Activated CD4-positive, alpha-beta T cell treated with anti-CD3 and anti-CD28 coated beads, Interleukin-2, amount 50 U/mL, for 16 hours (primary cell): Measurements from ENCODE around the gene KLF11.

Source experiments
- DNase-seq: peaks from one replicate; pipeline ENCODE4 v3.0.0-alpha.2; 2020

The KLF11 gene

DNA sequence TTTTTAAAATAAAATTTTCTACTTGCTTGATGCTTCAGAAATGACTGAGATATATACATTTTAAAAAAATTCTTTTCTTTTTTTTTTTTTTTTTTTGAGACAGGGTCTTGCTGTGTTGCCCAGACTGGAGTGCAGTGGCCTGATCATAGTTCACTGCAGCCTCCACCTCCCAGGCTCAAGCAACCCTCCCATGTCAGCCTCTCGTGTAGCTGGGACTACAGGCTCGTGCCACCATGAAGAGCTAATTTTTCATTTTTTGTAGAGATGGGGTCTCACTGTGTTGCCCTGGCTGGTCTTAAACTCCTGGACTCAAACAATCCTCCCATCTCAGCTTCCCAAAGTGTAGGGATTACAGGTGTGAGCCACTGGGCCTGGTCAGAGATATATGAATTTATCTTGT lies 24.0 kb downstream of the KLF11 start:
- no peak for DNase-seq

DNA sequence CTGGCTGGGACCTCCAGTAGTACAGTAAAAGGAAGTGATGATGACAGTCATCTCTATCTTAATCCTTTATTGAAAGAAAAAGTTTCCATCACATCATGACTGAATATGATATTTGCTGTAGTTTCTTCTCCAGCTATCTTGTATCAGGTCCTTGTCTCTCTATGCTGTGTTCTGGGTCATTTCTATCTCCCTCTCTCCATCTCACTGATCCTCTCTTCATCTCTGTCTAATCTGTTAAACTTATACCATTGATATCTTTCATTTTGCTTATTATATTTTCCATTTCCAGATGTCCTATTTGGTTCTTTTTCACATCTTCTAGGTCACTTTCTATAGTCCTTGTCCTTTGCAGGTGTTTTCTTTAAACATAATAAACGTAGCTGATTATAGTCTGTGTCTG lies 24.5 kb downstream of the KLF11 start:
- DNase-seq, result no peak

DNA sequence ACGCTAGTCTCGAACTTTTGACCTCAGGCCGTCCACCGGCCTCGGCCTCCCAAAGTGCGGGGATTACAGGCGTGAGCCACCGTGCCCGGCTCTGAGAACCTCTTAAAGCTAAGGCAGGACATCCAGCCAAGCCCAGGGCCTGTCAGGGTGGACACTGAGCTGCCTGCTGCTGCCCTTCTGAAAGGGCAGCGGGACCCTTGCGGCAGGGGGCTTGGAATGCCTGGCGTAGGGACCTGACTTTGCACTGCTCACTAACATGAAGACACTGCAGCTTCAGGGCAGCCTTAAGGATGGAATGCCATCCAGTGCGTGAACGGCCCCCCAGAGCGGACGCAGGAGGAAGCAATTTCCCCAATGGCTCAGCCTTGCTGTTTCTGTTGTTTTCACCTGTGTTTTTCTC lies 27.8 kb downstream of the KLF11 start:
- DNase-seq, result no peak

DNA sequence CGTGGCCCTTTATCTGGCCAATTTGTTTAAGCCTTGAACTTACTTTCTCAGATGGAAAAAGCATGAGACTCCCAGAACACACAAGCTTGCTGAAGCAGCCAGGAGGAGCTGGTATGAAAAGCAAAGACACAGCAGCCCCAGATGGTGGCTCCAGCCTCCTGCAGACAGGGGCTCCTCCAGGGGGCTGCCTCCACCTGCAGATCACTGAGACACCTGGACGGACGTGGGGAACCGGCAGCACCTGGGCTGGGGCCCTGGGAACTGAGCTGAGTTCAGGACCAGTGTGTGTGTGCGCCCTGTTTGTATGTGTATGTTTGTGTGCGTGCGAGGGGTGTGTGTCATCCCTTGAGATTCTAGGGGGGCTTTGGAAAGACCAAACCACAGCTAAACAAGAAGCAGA lies 28.2 kb downstream of the KLF11 start:
- no peak for DNase-seq

DNA sequence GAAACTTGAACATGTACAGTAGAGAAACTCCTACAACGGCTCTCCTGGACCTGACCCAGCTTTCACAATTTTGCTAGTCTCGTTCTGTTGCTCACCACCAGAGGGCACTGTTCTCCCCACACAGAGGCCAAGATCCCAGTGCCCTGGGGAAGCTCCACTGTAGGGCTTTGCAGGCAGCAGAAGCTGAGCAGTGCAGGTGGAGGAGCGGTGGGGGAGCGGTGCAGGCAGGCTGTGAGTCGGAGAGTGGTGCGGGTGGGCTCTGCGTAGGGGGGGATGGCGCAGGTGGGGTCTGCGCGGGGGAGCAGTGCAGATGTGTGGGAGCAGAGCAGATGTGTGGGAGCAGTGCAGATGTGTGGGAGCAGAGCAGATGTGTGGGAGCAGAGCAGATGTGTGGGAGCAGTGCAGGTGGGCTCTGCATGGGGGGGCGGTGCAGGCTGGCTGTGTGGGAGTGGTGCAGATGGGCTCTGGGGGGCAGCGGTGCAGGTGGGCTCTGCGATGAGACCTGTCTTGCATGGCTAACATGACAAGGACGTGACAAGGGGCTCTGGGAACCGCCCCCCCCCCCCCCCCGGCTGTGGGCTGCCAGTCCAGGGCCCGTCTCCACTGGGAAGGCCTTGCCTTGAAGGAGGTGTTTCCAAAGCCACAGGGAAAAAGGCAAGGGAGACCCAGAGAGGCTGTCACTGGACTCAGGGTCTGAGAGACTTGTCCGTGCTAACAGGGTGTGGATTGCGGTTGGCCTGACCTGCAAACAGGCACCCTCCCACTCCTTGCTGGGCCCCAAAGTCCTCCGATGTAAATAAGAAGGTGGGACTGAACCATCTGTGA lies 29.5 kb downstream of the KLF11 start:
- peak; percentile 82 for DNase-seq

DNA sequence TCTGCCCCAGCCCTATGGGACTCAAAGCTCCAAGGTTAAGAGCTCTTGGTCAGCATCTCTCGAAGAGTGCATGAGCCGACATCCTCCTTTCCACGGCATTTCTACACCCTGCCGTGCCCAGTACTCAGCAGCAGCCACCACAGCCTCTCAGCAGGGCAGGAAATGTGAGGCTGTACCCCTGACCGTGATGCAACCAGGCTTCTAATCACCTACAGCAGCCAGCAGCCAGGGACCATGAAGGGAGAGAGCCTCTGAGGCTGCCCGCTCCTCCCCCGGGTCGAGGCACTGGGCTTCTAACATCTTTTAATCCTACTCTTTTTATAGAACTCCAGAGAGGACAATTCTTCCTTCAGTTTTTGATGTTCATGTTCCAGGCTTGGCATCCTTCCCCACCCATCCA lies 30.4 kb downstream of the KLF11 start:
- no peak for DNase-seq

DNA sequence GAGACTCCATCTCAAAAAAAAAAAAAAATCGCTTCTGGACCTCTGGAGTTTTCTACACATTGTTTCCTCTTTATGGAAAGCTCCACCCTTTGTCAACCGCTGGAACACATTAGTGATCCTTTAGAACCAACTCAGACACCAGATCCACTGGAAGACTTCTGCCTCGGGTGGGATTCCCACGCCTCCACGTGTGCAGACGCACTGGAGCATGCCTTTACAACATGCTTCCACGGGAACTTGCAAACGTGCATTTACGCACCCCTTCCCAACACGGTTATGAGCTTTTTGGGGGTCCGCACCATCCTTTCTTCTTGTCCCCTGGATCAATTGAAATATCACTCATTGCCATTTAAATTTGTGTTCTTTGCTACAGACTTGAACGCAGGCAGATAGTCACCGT lies 31.8 kb downstream of the KLF11 start:
- DNase-seq, result no peak

DNA sequence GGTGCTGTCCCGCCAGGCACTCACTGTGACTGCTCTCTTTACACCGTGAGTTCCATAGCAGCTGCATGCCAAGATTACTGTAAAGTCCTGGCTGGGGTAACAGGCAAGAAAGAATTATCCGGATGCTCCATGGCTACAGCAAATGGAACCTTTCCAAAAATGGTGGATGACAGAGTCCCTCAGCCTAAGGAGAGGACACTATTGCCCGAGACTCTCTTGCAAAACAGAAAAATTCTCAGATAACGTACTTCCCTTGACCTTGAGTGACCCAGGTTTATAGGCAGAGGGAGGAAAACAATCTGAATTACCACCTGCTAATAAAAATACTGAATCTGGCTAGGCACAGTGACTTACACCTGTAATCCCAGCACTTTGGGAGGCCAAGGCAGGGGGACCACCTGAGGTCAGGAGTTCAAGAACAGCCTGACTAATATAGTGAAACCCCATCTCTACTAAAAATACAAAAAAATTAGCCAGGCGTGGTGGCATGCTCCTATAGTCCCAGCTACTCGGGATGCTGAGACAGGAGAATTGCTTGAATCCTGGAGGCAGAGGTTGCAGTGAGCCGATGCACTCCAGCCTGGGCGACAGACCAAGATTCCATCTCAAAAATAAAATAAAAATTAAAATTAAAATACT lies 32.3 kb downstream of the KLF11 start:
- no peak for DNase-seq

DNA sequence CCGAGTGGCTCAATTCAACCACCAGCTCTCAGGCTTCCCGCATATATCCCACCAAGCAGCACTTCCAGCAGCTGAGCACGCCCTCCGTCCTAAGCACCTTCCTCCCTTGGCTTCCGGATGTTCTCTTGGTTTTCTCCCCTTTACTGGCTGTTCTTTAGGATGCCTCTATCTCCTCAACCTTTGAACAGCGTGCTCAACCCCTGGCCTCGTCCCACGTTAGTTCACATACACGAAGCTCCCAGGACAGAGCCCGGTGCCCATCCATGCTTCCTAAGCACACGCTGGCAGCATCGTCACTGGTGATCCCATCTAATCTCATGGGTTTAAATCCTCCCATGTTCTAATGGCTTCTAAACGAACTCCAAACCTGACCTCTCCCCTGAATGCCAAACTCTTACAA lies 33.2 kb downstream of the KLF11 start:
- no peak for DNase-seq

DNA sequence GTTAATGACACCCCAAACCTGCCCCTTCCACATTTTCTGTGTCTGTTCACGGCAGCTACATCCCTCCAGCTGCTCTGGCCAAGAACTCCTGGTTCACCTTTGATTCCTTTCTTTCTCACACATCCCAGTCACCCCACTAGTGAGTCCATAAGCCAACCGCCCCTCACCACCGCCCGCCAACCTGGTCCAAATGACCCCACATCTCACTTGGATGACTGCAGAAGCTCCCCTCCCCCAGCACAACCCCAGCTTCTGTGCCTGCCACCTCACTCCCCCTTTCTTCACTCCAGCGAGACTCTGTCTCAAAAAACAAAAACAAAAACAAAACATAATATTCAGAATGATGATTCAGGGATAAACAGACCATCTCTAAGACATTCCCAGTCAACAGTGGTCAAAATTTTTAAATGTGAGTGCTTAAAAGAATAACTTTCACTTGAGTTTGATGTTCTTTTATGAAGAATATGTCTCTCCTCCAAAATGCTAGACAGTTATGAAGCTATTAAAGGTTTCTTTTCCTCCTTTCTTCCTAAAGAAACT lies 33.7 kb downstream of the KLF11 start:
- DNase-seq, result no peak

DNA sequence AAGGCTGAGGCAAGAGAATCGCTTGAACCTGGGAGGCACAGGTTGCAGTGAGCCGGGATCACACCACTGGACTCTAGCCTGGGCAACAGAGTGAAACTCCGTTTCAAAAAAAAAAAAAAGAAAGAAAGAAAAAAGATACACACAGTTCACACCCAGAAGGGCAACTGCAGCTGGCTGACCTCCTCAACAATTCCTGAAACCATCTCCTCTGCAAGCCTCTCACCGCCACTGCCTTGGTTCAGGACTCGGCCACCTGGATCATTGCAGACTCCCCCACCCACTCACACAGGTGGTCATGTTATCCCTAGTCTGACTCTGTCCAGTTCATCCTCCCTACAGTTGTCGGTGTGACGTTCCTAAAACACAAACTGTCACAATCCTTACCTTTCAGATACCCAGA lies 34.7 kb downstream of the KLF11 start:
- no peak for DNase-seq

DNA sequence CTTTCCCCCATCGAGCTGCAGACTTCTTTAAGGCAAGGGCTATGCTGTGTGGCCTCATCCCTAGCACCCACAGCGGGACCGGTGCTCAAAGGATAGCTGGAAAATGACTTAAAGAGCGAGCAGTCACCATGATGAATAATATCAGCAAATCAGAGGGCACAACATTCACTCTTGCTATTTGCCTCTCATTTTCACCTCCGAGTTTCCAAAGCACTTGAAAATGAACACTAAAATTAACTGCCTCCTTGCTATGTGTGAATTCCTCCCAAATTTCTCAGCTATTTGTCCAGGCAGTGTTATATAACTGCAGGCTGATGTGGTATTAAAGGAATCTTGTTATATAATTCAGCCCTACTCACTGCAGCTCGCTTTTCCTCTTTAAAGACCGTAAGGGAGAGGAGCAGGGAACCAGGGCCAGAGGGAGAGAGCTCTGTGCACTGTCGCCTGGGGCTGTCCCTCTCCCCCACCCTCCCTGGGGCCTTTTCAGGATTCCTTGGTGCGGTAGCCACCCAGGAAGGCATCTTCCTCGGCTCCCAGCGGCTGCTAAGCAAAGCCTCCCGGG lies 35.4 kb downstream of the KLF11 start:
- DNase-seq, result no peak

DNA sequence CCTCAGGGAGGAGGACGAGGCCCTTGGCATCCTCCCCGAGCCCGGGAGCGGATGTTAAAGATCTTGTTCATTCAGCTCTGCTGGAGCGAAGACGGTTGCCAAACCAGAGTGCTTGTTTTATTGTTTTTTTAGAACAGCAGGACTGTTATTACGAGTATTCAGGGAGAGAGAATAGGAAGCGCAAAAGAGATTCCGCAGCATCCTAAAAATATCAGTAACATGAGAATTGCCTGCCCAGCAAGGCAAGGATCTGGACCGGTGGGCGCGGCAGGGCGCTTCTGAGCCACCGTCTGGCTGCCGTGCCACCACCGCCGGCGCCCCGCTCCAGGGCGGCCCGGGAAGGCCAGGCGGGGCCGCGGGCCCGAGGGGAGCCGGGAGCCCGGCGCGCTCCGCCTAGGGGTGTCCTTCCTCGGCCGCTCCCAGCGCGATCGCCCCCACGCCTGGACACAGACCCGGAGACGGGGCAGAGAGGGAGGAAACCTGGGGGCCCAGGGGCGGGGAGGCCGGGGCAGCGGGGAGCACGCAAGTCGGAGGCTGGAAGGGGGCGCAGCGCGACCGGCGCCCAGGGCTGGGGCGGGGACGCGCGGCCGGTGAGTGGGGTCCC lies 36.0 kb downstream of the KLF11 start:
- no peak for DNase-seq

DNA sequence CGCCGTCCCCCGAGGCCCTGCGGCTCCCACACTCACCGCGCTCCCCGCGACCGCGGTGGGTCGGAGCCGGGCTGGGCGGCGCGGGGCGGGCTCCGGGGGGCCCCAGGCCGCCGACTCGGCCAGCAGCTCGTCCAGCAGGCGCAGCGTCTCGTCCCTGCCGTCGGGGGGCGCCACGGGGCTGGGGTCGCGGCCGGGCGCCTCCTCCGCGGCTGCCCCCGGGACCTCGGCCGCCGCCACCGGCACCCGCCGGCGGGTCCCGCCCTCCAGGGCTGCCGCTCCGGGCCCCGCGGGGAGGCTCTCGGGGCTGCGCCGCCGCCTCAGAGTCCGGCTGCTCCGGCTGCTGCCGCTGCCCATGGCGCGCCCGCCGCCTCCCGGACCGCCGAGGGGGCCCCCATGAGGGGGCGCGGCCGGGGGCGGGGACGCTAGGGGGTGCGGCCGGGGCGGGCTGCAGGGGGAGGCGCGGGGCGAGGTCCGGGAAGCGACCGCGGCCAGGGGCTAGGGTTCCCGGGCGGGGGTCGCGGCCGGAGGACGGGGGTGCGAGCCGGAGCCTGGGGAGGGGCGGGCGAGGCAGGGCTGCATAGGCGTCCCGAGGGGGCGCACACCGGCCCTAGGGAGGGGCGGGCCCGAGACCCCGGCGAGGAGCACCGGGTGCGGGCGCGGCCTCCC lies 36.7 kb downstream of the KLF11 start, which contains the start of gene CYS1:
Gene CYS1, minus strand, starts transcription at position 542 of the 666 bp plus-strand sequence. Its CDS starts 188 bp downstream, at position 354.
- DNase-seq, result no peak

DNA sequence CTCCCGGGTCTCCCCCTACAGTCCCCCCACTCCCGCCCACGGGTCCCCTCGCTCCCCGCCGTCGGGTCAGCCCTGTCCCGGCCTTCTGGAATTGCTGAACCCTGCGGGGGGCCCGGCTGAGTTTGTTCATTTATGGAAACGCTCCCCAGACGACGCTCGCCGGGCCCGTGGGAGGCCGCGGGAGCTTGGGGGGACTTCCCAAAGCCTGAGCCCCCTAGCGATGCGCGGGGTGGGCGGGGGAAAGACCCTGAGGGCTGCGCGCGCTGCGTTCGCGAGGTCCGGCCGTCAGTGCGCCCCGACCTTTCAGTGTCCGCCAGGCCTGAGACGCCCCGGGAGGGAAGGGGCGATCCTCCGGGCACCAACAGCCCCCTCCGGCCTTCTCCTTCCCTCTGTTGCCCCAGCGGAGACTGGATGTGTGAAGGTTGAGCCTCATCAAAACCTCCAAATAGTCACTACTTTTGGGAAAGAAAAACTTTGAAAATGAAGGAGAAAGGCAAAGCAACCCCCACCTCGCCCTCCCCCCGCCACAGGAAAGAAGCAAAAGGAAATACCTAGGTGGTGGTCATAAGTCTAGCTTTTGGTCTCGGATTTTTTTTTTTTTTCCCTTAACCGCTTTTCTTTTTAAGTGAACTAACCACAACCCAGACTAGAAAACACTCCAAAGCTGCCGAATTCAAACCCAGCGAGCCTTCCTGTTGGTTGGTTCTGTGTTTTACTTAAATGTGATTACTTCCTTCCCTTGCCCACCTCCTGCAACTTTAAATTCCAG lies 37.4 kb downstream of the KLF11 start:
- peak; percentile 16 for DNase-seq

DNA sequence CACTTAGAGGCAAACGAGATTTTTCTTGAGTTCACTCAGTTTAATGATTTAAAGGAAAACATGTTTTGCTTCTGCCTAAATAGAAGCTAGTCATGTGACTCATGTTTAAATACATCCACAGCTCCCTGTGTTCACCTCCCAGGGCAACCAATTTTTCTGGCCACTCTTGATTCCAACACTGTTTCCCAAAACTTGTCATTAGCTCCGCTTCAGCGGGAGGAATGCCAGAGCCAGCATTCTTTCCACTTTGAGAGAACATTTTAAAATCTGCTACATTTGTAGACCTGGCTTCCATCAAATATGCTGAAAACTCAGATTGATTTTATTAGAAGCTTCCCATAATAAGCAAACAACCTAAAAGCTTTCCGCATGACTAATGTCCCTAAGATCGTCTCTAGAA lies 39.7 kb downstream of the KLF11 start:
- DNase-seq, result no peak

DNA sequence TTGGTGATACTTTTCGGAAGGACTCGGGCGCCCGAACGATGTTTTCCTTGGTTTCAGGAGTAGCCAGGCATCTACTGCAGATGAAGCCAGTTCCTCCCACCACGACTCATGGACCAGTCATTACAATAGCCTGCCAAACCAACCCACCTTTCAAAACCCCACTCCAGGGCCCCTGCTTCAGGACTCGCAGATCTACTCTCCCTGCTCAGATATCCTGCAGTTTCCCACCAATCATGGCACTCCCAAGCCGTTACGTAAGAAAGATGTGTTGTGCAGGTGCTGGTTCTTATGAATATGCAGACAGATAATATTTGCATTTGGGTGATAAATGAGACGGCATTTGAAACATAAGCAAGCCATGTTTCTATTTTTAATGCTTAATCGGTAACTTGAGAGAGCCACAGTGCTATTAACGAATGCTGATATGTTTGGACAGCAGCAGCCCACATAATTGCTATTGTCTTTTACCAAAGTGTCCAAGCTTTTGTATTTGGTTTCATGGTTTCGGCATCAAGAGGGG lies 40.4 kb downstream of the KLF11 start:
- no peak for DNase-seq

DNA sequence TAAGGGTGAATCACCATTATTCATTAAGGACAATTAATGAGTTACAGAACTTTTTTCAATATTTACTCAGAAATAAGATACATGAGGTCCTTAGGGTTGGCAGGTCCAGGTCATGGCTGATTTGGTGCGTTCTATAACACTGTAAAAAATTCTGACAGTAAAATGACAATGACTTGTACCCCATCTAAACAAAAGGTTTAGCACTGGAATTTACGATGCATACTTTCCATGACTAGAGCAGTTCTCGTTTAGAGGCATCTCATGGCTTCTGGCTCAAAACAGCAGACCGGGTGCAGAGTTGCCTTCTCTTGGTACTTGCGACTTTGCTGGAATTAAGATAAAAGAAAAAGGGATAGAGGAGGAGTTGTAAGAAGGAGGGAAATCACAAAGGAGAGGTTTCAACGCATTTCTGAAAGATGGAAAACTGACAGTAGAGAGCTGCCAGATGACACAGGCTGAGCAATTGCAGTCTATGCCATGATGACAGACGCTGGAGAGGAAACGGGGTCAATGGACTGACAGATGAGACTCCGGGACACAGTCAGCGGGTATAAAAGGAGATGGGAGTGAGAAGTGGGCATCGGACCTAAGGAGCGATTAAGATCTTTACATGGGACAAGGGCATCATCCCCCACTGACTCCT lies 41.0 kb downstream of the KLF11 start:
- no peak for DNase-seq

DNA sequence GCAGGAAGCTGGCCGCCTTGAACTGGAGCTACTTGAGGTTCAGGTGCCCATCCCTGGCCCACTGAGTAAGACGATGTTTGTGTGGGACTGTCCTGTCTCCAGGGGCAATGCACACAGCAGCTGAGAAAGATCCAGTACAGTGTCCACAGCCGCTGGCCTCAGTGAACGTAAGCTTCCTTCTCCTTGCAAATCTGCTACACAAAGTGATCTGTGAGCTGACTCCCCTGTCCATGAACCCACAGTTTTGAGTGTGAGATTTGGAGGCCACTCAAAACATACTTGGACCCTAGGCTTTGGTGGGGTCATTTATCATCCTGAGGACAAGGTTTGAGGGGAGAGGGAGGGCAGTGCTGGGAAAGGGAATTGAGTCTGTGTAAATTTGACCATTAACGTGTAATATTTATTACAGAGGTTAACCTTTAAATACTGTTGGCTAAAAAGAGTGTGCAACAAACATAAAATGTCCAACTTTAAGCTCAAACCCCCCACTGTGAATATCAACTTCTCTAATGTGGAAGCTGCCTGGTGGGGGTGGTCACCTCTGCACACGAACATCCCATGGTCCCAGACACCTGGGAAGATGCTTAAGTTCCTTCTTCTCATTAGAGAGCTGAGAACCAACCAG lies 41.8 kb downstream of the KLF11 start:
- DNase-seq, result no peak

DNA sequence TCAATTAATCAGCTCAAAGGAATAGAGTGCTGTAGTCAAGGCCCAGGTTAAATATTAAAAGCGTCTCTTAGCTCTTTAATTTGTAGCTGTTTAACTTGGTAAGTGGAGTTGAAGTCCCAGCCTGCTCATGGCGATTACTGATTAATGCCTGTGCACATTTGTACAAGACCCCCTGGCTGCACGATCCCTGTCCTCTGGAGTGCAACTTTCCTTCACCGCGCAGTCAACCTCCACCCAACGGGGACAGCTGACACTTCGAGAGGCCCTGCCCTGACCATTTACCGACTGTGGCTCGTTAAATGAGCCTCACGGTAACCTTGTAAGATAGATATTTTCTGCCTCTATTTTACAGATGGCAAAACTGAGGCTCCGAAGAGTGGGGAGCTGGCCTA lies 42.3 kb downstream of the KLF11 start:
- DNase-seq, result no peak

DNA sequence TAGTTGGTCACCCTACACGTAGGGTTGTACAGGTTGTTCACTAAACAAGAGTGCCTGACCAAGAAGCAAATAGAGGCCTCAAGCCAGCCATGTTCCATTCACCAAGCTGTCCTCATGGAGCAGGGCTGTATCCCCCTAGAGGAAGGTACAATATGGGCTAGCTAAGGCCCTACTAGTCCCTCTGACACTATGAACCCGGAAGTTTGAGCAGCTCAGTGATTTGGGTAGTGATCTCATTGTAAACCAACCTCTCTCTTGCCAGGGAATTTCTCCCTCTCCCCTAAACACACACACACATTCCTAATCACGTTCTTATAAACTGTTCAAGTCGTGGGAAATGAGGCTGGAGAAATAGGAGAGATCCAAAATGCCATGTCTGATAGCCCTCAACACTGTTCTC lies 43.6 kb downstream of the KLF11 start:
- no peak for DNase-seq
